ENCODE results near the gene IL26. TPM values are rescaled to one million over a fixed set of nuclear protein-coding genes. Genes with fewer than 3 reads are reported as not detected.

The IL26 gene
- total RNA-seq, 1 experiment from 2014 or later, result not detected

- no peaks in the 10 kb centered on the region for H3K27me3 ChIP-seq (ENCODE audit: low read length)
- no peaks in the 10 kb centered on the region for H3K36me3 ChIP-seq (ENCODE audit: insufficient read depth, low read length)
- H3K4me1 ChIP-seq (ENCODE audit: low read length), result no peaks in the 10 kb centered on the region
- no peak overlapping the region for H3K27ac ChIP-seq (ENCODE audit: low read length)
- no peaks in the 10 kb centered on the region for H3K79me2 ChIP-seq (ENCODE audit: low read length)
- DNase-seq, result no peak
- no peaks in the 10 kb centered on the region for H3K9me3 ChIP-seq (ENCODE audit: low read length)
- no peak overlapping the region for H3K9ac ChIP-seq (ENCODE audit: low read length)
- no peak overlapping the region for H3K4me2 ChIP-seq (ENCODE audit: low read depth, low read length, poor library complexity, severe bottlenecking)
- no peaks in the 10 kb centered on the region for H3K9me2 ChIP-seq (replicated peaks; ENCODE audit: insufficient read depth, low read length)
- H3K4me3 ChIP-seq (ENCODE audit: low read length), result no peak overlapping the region
- H2AFZ ChIP-seq (ENCODE audit: low read length), result no peak overlapping the region
- no peaks in the 10 kb centered on the region for H4K20me1 ChIP-seq (ENCODE audit: insufficient read depth, low read depth, low read length)
Observed at GRCh38 chr12:68247785-68248184, 22.2 kb upstream of the IL26 start.

GRCh38 chr12:68246350-68246749 is 20.7 kb upstream of the IL26 start:
- H3K36me3 ChIP-seq (ENCODE audit: insufficient read depth, low read length), result no peaks in the 10 kb centered on the region
- H3K27me3 ChIP-seq (ENCODE audit: low read length), result no peaks in the 10 kb centered on the region
- H4K20me1 ChIP-seq (ENCODE audit: insufficient read depth, low read depth, low read length), result no peaks in the 10 kb centered on the region
- H3K27ac ChIP-seq (ENCODE audit: low read length), result no peak overlapping the region
- DNase-seq, result no peak
- H3K79me2 ChIP-seq (ENCODE audit: low read length), result no peaks in the 10 kb centered on the region
- no peak overlapping the region for H2AFZ ChIP-seq (ENCODE audit: low read length)
- no peaks in the 10 kb centered on the region for H3K4me1 ChIP-seq (ENCODE audit: low read length)
- H3K9me3 ChIP-seq (ENCODE audit: low read length), result no peaks in the 10 kb centered on the region
- no peak overlapping the region for H3K9ac ChIP-seq (ENCODE audit: low read length)
- no peaks in the 10 kb centered on the region for H3K9me2 ChIP-seq (replicated peaks; ENCODE audit: insufficient read depth, low read length)
- no peak overlapping the region for H3K4me2 ChIP-seq (ENCODE audit: low read depth, low read length, poor library complexity, severe bottlenecking)
- no peak overlapping the region for H3K4me3 ChIP-seq (ENCODE audit: low read length)

- Histone ChIP-seq H3K27ac (ENCODE audit: low read length) (no peak overlapping the region), H3K9me3 (ENCODE audit: low read length) (no peaks in the 10 kb centered on the region), H3K4me3 (ENCODE audit: low read length) (no peak overlapping the region), H3K9ac (ENCODE audit: low read length) (no peak overlapping the region), H3K9me2 (replicated peaks; ENCODE audit: insufficient read depth, low read length) (no peaks in the 10 kb centered on the region), H3K4me1 (ENCODE audit: low read length) (no peaks in the 10 kb centered on the region), H3K27me3 (ENCODE audit: low read length) (no peaks in the 10 kb centered on the region), H3K4me2 (ENCODE audit: low read depth, low read length, poor library complexity, severe bottlenecking) (no peak overlapping the region), H3K79me2 (ENCODE audit: low read length) (no peaks in the 10 kb centered on the region), H4K20me1 (ENCODE audit: insufficient read depth, low read depth, low read length) (no peaks in the 10 kb centered on the region), H2AFZ (ENCODE audit: low read length) (no peak overlapping the region), H3K36me3 (ENCODE audit: insufficient read depth, low read length) (no peaks in the 10 kb centered on the region)
- DNase-seq, result no peak
Observed at GRCh38 chr12:68245180-68246021, 19.8 kb upstream of the IL26 start.

- no peak for DNase-seq
- Histone ChIP-seq H3K79me2 (ENCODE audit: low read length) (no peaks in the 10 kb centered on the region), H2AFZ (ENCODE audit: low read length) (no peak overlapping the region), H3K9me3 (ENCODE audit: low read length) (no peaks in the 10 kb centered on the region), H3K36me3 (ENCODE audit: insufficient read depth, low read length) (no peaks in the 10 kb centered on the region), H3K27me3 (ENCODE audit: low read length) (no peaks in the 10 kb centered on the region), H3K27ac (ENCODE audit: low read length) (no peak overlapping the region), H3K9me2 (replicated peaks; ENCODE audit: insufficient read depth, low read length) (no peaks in the 10 kb centered on the region), H4K20me1 (ENCODE audit: insufficient read depth, low read depth, low read length) (no peaks in the 10 kb centered on the region), H3K9ac (ENCODE audit: low read length) (no peak overlapping the region), H3K4me3 (ENCODE audit: low read length) (no peak overlapping the region), H3K4me2 (ENCODE audit: low read depth, low read length, poor library complexity, severe bottlenecking) (no peak overlapping the region), H3K4me1 (ENCODE audit: low read length) (no peaks in the 10 kb centered on the region)
Observed at GRCh38 chr12:68242777-68243176, 17.2 kb upstream of the IL26 start.

GRCh38 chr12:68240975-68241374 is 15.4 kb upstream of the IL26 start:
- Histone ChIP-seq H2AFZ (ENCODE audit: low read length) (peak overlapping the region; percentile 44; the same call in 1 of the 2 replicates), H3K79me2 (ENCODE audit: low read length) (no peaks in the 10 kb centered on the region), H3K27ac (ENCODE audit: low read length) (no peak overlapping the region), H3K9me2 (replicated peaks; ENCODE audit: insufficient read depth, low read length) (no peaks in the 10 kb centered on the region), H3K4me3 (ENCODE audit: low read length) (no peak overlapping the region), H3K9ac (ENCODE audit: low read length) (no peak overlapping the region), H3K4me1 (ENCODE audit: low read length) (peaks cover 12% of the 10 kb centered on the region), H3K4me2 (ENCODE audit: low read depth, low read length, poor library complexity, severe bottlenecking) (no peak overlapping the region), H3K36me3 (ENCODE audit: insufficient read depth, low read length) (no peaks in the 10 kb centered on the region), H3K9me3 (ENCODE audit: low read length) (no peaks in the 10 kb centered on the region), H3K27me3 (ENCODE audit: low read length) (no peaks in the 10 kb centered on the region), H4K20me1 (ENCODE audit: insufficient read depth, low read depth, low read length) (no peaks in the 10 kb centered on the region)
- DNase-seq, result no peak

GRCh38 chr12:68240079-68240478 is 14.5 kb upstream of the IL26 start:
- Histone ChIP-seq H3K36me3 (ENCODE audit: insufficient read depth, low read length) (no peaks in the 10 kb centered on the region), H2AFZ (ENCODE audit: low read length) (no peak overlapping the region), H3K4me1 (ENCODE audit: low read length) (peaks cover 12% of the 10 kb centered on the region), H3K9me3 (ENCODE audit: low read length) (no peaks in the 10 kb centered on the region), H3K9ac (ENCODE audit: low read length) (no peak overlapping the region), H3K4me2 (ENCODE audit: low read depth, low read length, poor library complexity, severe bottlenecking) (no peak overlapping the region), H4K20me1 (ENCODE audit: insufficient read depth, low read depth, low read length) (no peaks in the 10 kb centered on the region), H3K27me3 (ENCODE audit: low read length) (no peaks in the 10 kb centered on the region), H3K4me3 (ENCODE audit: low read length) (no peak overlapping the region), H3K27ac (ENCODE audit: low read length) (no peak overlapping the region), H3K79me2 (ENCODE audit: low read length) (no peaks in the 10 kb centered on the region), H3K9me2 (replicated peaks; ENCODE audit: insufficient read depth, low read length) (no peaks in the 10 kb centered on the region)
- DNase-seq, result no peak

- no peaks in the 10 kb centered on the region for H3K36me3 ChIP-seq (ENCODE audit: insufficient read depth, low read length)
- H2AFZ ChIP-seq (ENCODE audit: low read length), result no peak overlapping the region
- no peaks in the 10 kb centered on the region for H4K20me1 ChIP-seq (ENCODE audit: insufficient read depth, low read depth, low read length)
- no peak overlapping the region for H3K27ac ChIP-seq (ENCODE audit: low read length)
- H3K9me3 ChIP-seq (ENCODE audit: low read length), result no peaks in the 10 kb centered on the region
- no peak overlapping the region for H3K9ac ChIP-seq (ENCODE audit: low read length)
- no peak for DNase-seq
- H3K79me2 ChIP-seq (ENCODE audit: low read length), result no peaks in the 10 kb centered on the region
- H3K4me1 ChIP-seq (ENCODE audit: low read length), result peaks cover 12% of the 10 kb centered on the region
- no peak overlapping the region for H3K4me3 ChIP-seq (ENCODE audit: low read length)
- H3K4me2 ChIP-seq (ENCODE audit: low read depth, low read length, poor library complexity, severe bottlenecking), result no peak overlapping the region
- no peaks in the 10 kb centered on the region for H3K27me3 ChIP-seq (ENCODE audit: low read length)
- no peaks in the 10 kb centered on the region for H3K9me2 ChIP-seq (replicated peaks; ENCODE audit: insufficient read depth, low read length)
Observed at GRCh38 chr12:68239309-68239982, 13.8 kb upstream of the IL26 start.

GRCh38 chr12:68237619-68238018 is 12.0 kb upstream of the IL26 start:
- Histone ChIP-seq H4K20me1 (ENCODE audit: insufficient read depth, low read depth, low read length) (no peaks in the 10 kb centered on the region), H3K9ac (ENCODE audit: low read length) (no peak overlapping the region), H3K9me3 (ENCODE audit: low read length) (no peaks in the 10 kb centered on the region), H3K9me2 (replicated peaks; ENCODE audit: insufficient read depth, low read length) (no peaks in the 10 kb centered on the region), H2AFZ (ENCODE audit: low read length) (no peak overlapping the region), H3K27me3 (ENCODE audit: low read length) (no peaks in the 10 kb centered on the region), H3K4me1 (ENCODE audit: low read length) (peaks cover 12% of the 10 kb centered on the region), H3K36me3 (ENCODE audit: insufficient read depth, low read length) (no peaks in the 10 kb centered on the region), H3K4me3 (ENCODE audit: low read length) (no peak overlapping the region), H3K4me2 (ENCODE audit: low read depth, low read length, poor library complexity, severe bottlenecking) (no peak overlapping the region), H3K79me2 (ENCODE audit: low read length) (no peaks in the 10 kb centered on the region), H3K27ac (ENCODE audit: low read length) (no peak overlapping the region)
- DNase-seq, result no peak

Data from Karpas-422 (cell line).